Mammary epithelial cell (primary cell): ENCODE results near the gene PRDM4.
"Not testable (repeated sequence)": the region's sequence is repeated elsewhere in the genome, so short reads cannot be mapped to it uniquely, and the experiment has no call there.

ENCODE experiments used
- EZH2 ChIP-seq: IDR thresholded peaks from 2 replicates; pipeline ENCODE4 v1.6.1; 2012; ENCODE audit warnings: low read length, inconsistent platforms, borderline replicate concordance
- TF ChIP-seq, protein P1 (sequence below), 2 donors: IDR thresholded peaks in 1 of 2; conservative IDR thresholded peaks in 1 of 2; 2 replicates each; pipeline ENCODE4 v1.5.1; 2011 to 2012; ENCODE audit warnings: inconsistent platforms in 2 of 2, low read length in 2 of 2, mild to moderate bottlenecking in 2 of 2, control low read depth in 1 of 2, low read depth in 1 of 2; ENCODE audit not compliant: insufficient read depth in 1 of 2; ENCODE audit errors: extremely low read depth in 1 of 2

DNA sequence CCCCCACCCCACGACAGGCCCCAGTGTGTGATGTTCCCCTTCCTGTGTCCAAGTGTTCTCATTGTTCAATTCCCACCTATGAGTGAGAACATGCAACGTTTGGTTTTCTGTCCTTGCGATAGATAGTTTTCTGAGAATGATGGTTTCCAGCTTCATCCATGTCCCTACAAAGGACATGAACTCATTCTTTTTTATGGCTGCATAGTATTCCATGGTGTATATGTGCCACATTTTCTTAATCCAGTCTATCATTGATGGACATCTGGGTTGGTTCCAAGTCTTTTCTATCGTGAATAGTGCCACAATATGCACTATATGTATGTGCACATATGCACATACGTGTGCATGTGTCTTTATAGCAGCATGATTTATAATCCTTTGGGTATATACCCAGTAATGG lies 55.4 kb downstream of the PRDM4 start:
- TF ChIP-seq EZH2 = not testable (repeated sequence)
- TF ChIP-seq, protein P1, sequence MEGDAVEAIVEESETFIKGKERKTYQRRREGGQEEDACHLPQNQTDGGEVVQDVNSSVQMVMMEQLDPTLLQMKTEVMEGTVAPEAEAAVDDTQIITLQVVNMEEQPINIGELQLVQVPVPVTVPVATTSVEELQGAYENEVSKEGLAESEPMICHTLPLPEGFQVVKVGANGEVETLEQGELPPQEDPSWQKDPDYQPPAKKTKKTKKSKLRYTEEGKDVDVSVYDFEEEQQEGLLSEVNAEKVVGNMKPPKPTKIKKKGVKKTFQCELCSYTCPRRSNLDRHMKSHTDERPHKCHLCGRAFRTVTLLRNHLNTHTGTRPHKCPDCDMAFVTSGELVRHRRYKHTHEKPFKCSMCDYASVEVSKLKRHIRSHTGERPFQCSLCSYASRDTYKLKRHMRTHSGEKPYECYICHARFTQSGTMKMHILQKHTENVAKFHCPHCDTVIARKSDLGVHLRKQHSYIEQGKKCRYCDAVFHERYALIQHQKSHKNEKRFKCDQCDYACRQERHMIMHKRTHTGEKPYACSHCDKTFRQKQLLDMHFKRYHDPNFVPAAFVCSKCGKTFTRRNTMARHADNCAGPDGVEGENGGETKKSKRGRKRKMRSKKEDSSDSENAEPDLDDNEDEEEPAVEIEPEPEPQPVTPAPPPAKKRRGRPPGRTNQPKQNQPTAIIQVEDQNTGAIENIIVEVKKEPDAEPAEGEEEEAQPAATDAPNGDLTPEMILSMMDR (conservative IDR thresholded peaks at IDR 0.05 in 1 of 2, IDR thresholded peaks at IDR 0.05 in 1 of 2; ENCODE audit: extremely low read depth in 1 of 2, insufficient read depth in 1 of 2, low read depth in 1 of 2, low read length in 2 of 2) = not testable (repeated sequence)
